Transverse colon (tissue), 4 donors: ENCODE data around the gene CHPF2. TPM values are rescaled to one million over a fixed set of nuclear protein-coding genes. Genes with fewer than 3 reads are reported as not detected.

ENCODE experiments used
- DNase-seq: peaks from one replicate; pipeline ENCODE4 v3.0.0-alpha.2; 2019
- H3K27ac ChIP-seq, 4 donors: fragments of 200-600 bp; sonication (generic); 2 replicates each; pipeline ENCODE4 v1.5.1; 2016 to 2018; ENCODE audit warnings: inconsistent platforms in 4 of 4
- H3K27me3 ChIP-seq: fragments of 200-600 bp; sonication (generic); 2 replicates; pipeline ENCODE4 v1.5.1; 2017; ENCODE audit warnings: inconsistent platforms
- H3K36me3 ChIP-seq, 4 donors: fragments of 200-600 bp; sonication (generic); 2 replicates each; pipeline ENCODE4 v1.5.1; 2017 to 2019; ENCODE audit warnings: inconsistent platforms in 4 of 4
- H3K4me1 ChIP-seq, 4 donors: fragments of 200-600 bp; sonication (generic); 2 replicates each; pipeline ENCODE4 v1.5.1; 2017 to 2020; ENCODE audit warnings: inconsistent platforms in 4 of 4
- H3K4me3 ChIP-seq, 4 donors: fragments of 200-600 bp; sonication (generic); 1 replicate in 1 of 4; 2 replicates in 3 of 4; pipeline versions ENCODE4 v1.5.1 to v1.6.1; 2017 to 2019; ENCODE audit warnings: inconsistent platforms in 4 of 4
- H3K9me3 ChIP-seq, 2 donors: fragments of 200-600 bp; sonication (generic); 2 replicates each; pipeline ENCODE4 v1.5.1; 2017 to 2019; ENCODE audit warnings: inconsistent platforms in 2 of 2
- CTCF ChIP-seq, 5 experiments: fragments of 200-600 bp in 3 of 5; fragments of 450-650 bp in 2 of 5; sonication (generic) in 3 of 5; IDR thresholded peaks; 1 replicate in 2 of 5; 2 replicates in 3 of 5; pipeline ENCODE4 v1.5.1; 2016 to 2017; ENCODE audit warnings: antibody characterized with exemption in 5 of 5, inconsistent platforms in 3 of 5, mild to moderate bottlenecking in 2 of 5, moderate library complexity in 1 of 5
- EP300 ChIP-seq: sonication (generic); formaldehyde crosslinking; IDR thresholded peaks from one replicate; pipeline ENCODE4 v1.6.1; 2017; ENCODE audit warnings: antibody characterized with exemption, low read depth
- POLR2A ChIP-seq: fragments of 450-650 bp; IDR thresholded peaks from one replicate; pipeline ENCODE4 v1.6.1; 2016; ENCODE audit warnings: antibody characterized with exemption, mild to moderate bottlenecking, moderate library complexity
- POLR2AphosphoS5 ChIP-seq, 3 donors: sonication (generic); formaldehyde crosslinking; IDR thresholded peaks; one replicate each; pipeline ENCODE4 v1.6.1; 2016; ENCODE audit warnings: antibody characterized with exemption in 3 of 3
- WGBS, 2 donors: methylation state at CpG; one replicate each; pipeline ENCODE4 v1.1.5; 2018; ENCODE audit warnings: low coverage in 1 of 2; 5-methylcytosine and 5-hydroxymethylcytosine counted together
- in situ Hi-C, 4 donors: fragments of 200-750 bp; cut with MboI; loops; one replicate each; pipeline versions ENCODE4 v1.15.0 to v1.15.1; 2017; ENCODE audit warnings: low sequenced_read_pairs in 3 of 4, low pct_ligation_motif_present in 1 of 4, low pct_unique_long_range_greater_than_20kb in 1 of 4
- intact Hi-C: fragments of 100-400 bp; cut with DNase I; formaldehyde crosslinking; loops from one replicate; pipeline ENCODE4 v1.15.1; 2023; ENCODE audit warnings: low total_unique reads
- total RNA-seq, 4 donors: library from RNA; depleted of rRNA; stranded (reverse); fragments of >200 nt; gene quantifications; one replicate each; pipeline ENCODE4 v1.1.0, GENCODE V29; 2016

The CHPF2 gene
- total RNA-seq, 4 donors from 2014 or later, result 48.4 to 104 (median 50.9) TPM

GRCh38 chr7:151244196-151244840 is 12.0 kb downstream of the CHPF2 start:
- Histone ChIP-seq H3K9me3 (no peaks in the 10 kb centered on the region), H3K4me3 (no peak overlapping the region), H3K36me3 (no peaks in the 10 kb centered on the region), H3K4me1 (peaks cover 17 to 52% (median 43%) of the 10 kb centered on the region in 4 donors), H3K27me3 (peaks cover 49% of the 10 kb centered on the region), H3K27ac (no peak overlapping the region)
- intact Hi-C loops (no loop called here), in situ Hi-C loops (no loop called here)
- peak; percentile 51 for DNase-seq
- TF ChIP-seq CTCF (IDR thresholded peaks at IDR 0.05) (peak; percentile 74 to 94 (median 85)), EP300 (no peak)
- WGBS, 2 donors, result 15 to 29% methylated on average over 2 to 10 of the region's 10 CpGs

GRCh38 chr7:151244841-151245346 is 12.6 kb downstream of the CHPF2 start:
- peak overlapping the region in 3 of 4 donors; percentile 30 to 96 (median 91) for H3K27ac ChIP-seq
- peaks cover 21 to 58% (median 49%) of the 10 kb centered on the region in 4 donors for H3K4me1 ChIP-seq
- no peaks in the 10 kb centered on the region for H3K9me3 ChIP-seq
- H3K36me3 ChIP-seq, result no peaks in the 10 kb centered on the region
- DNase-seq, result no peak
- H3K27me3 ChIP-seq, result peaks cover 55% of the 10 kb centered on the region
- TF ChIP-seq EP300 (no peak), POLR2A (no peak), POLR2AphosphoS5 (IDR thresholded peaks at IDR 0.05) (no peak), CTCF (IDR thresholded peaks at IDR 0.05) (no peak)
- WGBS, 2 donors, result 7% methylated on average over 15 of the region's 15 CpGs; no CpG with 5 or more reads in 1 of the 2 donors
- H3K4me3 ChIP-seq, result peak overlapping the region; percentile 15 to 40 (median 24)
- in situ Hi-C loops (no loop called here), intact Hi-C loops (loop anchor here (5.0 kb wide), 1 partner anchor 57 kb away; no protein-coding TSS in a partner anchor)

GRCh38 chr7:151245360-151246101 is 13.2 kb downstream of the CHPF2 start:
- Histone ChIP-seq H3K4me3 (peak overlapping the region; percentile 15 to 40 (median 24)), H3K36me3 (no peaks in the 10 kb centered on the region), H3K4me1 (peaks cover 21 to 64% (median 53%) of the 10 kb centered on the region in 4 donors), H3K27ac (peak overlapping the region in 3 of 4 donors; percentile 30 to 96 (median 91)), H3K9me3 (no peaks in the 10 kb centered on the region), H3K27me3 (peaks cover 61% of the 10 kb centered on the region)
- intact Hi-C loops, result loop anchor here (5.0 kb wide), 1 partner anchor 57 kb away; no protein-coding TSS in a partner anchor
- DNase-seq, result peak; percentile 47
- in situ Hi-C loops, result no loop called here
- 5% methylated on average over 34 of the region's 60 CpGs; no CpG with 5 or more reads in 1 of the 2 donors for WGBS, 2 donors
- no peak for TF ChIP-seq POLR2A
- peak in 4 of 5 experiments; percentile 23 to 81 (median 67) for TF ChIP-seq CTCF (IDR thresholded peaks at IDR 0.05)

- 46 to 51% methylated on average over 4 to 13 of the region's 13 CpGs for WGBS, 2 donors
- H3K36me3 ChIP-seq, result no peaks in the 10 kb centered on the region
- H3K4me1 ChIP-seq, result peaks cover 25 to 72% (median 60%) of the 10 kb centered on the region in 4 donors
- no peak for DNase-seq
- in situ Hi-C loops, result no loop called here
- H3K9me3 ChIP-seq, result no peaks in the 10 kb centered on the region
- no peak overlapping the region for H3K4me3 ChIP-seq
- H3K27me3 ChIP-seq, result peaks cover 68% of the 10 kb centered on the region
- peak overlapping the region in 3 of 4 donors; percentile 89 to 96 (median 91) for H3K27ac ChIP-seq
- TF ChIP-seq POLR2AphosphoS5 (IDR thresholded peaks at IDR 0.05) (no peak), EP300 (no peak)
- intact Hi-C loops, result loop anchor here (5.0 kb wide), 1 partner anchor 56 kb away; no protein-coding TSS in a partner anchor
Measured at GRCh38 chr7:151246102-151246850, 14.0 kb downstream of the CHPF2 start.
